Measurements from ENCODE around the gene PTPRD.

The PTPRD gene

GRCh38 chr9:9620736-9621135 is 992.1 kb downstream of the PTPRD start:
- no peaks in the 10 kb centered on the region for H3K27me3 ChIP-seq (ENCODE audit: insufficient read depth, low read length, poor library complexity, severe bottlenecking)
- H2AFZ ChIP-seq (ENCODE audit: low read length) = no peak overlapping the region
- H3K4me2 ChIP-seq (ENCODE audit: low read depth, low read length, poor library complexity, severe bottlenecking) = no peak overlapping the region
- no peak overlapping the region for H3K4me3 ChIP-seq (ENCODE audit: low read length, poor library complexity, severe bottlenecking)
- H3K9me2 ChIP-seq (replicated peaks; ENCODE audit: low read depth, low read length) = no peaks in the 10 kb centered on the region
- no peaks in the 10 kb centered on the region for H3K36me3 ChIP-seq (ENCODE audit: insufficient read depth, low read length)
- no peaks in the 10 kb centered on the region for H3F3A ChIP-seq (ENCODE audit: low read depth)
- no peak overlapping the region for H3K9ac ChIP-seq (ENCODE audit: low read depth, low read length, poor library complexity, severe bottlenecking)
- H3K9me3 ChIP-seq (ENCODE audit: insufficient read depth, low read depth, low read length) = no peaks in the 10 kb centered on the region
- TF ChIP-seq EZH2phosphoT487 (IDR thresholded peaks at IDR 0.05; ENCODE audit: borderline replicate concordance) (no peak), CTCF (conservative IDR thresholded peaks at IDR 0.05; ENCODE audit: low read length) (no peak)
- H3K79me2 ChIP-seq (ENCODE audit: insufficient read depth, low read length) = no peaks in the 10 kb centered on the region
- H4K20me1 ChIP-seq (ENCODE audit: insufficient read depth, low read length, poor library complexity, severe bottlenecking) = no peaks in the 10 kb centered on the region
- H3K4me1 ChIP-seq (ENCODE audit: insufficient read depth, low read length, poor library complexity, severe bottlenecking) = no peaks in the 10 kb centered on the region

GRCh38 chr9:9615086-9615485 is 997.7 kb downstream of the PTPRD start:
- peaks cover 4% of the 10 kb centered on the region for H3K4me1 ChIP-seq (ENCODE audit: insufficient read depth, low read length, poor library complexity, severe bottlenecking)
- H2AFZ ChIP-seq (ENCODE audit: low read length) = no peak overlapping the region
- H3K4me2 ChIP-seq (ENCODE audit: low read depth, low read length, poor library complexity, severe bottlenecking) = no peak overlapping the region
- no peak overlapping the region for H3K9ac ChIP-seq (ENCODE audit: low read depth, low read length, poor library complexity, severe bottlenecking)
- no peaks in the 10 kb centered on the region for H3K27me3 ChIP-seq (ENCODE audit: insufficient read depth, low read length, poor library complexity, severe bottlenecking)
- H3K36me3 ChIP-seq (ENCODE audit: insufficient read depth, low read length) = no peaks in the 10 kb centered on the region
- H3K9me2 ChIP-seq (replicated peaks; ENCODE audit: low read depth, low read length) = no peaks in the 10 kb centered on the region
- no peaks in the 10 kb centered on the region for H3K79me2 ChIP-seq (ENCODE audit: insufficient read depth, low read length)
- H3K9me3 ChIP-seq (ENCODE audit: insufficient read depth, low read depth, low read length) = no peaks in the 10 kb centered on the region
- H3K4me3 ChIP-seq (ENCODE audit: low read length, poor library complexity, severe bottlenecking) = no peak overlapping the region
- no peaks in the 10 kb centered on the region for H4K20me1 ChIP-seq (ENCODE audit: insufficient read depth, low read length, poor library complexity, severe bottlenecking)
- TF ChIP-seq CTCF (conservative IDR thresholded peaks at IDR 0.05; ENCODE audit: low read length) (no peak), EZH2phosphoT487 (IDR thresholded peaks at IDR 0.05; ENCODE audit: borderline replicate concordance) (no peak)
- H3F3A ChIP-seq (ENCODE audit: low read depth) = no peaks in the 10 kb centered on the region

- Histone ChIP-seq H3K79me2 (ENCODE audit: insufficient read depth, low read length) (no peaks in the 10 kb centered on the region), H3K4me2 (ENCODE audit: low read depth, low read length, poor library complexity, severe bottlenecking) (no peak overlapping the region), H3K9ac (ENCODE audit: low read depth, low read length, poor library complexity, severe bottlenecking) (no peak overlapping the region), H3K9me2 (replicated peaks; ENCODE audit: low read depth, low read length) (no peaks in the 10 kb centered on the region), H3K4me1 (ENCODE audit: insufficient read depth, low read length, poor library complexity, severe bottlenecking) (peaks cover 4% of the 10 kb centered on the region), H3F3A (ENCODE audit: low read depth) (no peaks in the 10 kb centered on the region), H3K4me3 (ENCODE audit: low read length, poor library complexity, severe bottlenecking) (no peak overlapping the region), H3K27me3 (ENCODE audit: insufficient read depth, low read length, poor library complexity, severe bottlenecking) (no peaks in the 10 kb centered on the region), H3K9me3 (ENCODE audit: insufficient read depth, low read depth, low read length) (no peaks in the 10 kb centered on the region), H4K20me1 (ENCODE audit: insufficient read depth, low read length, poor library complexity, severe bottlenecking) (no peaks in the 10 kb centered on the region), H2AFZ (ENCODE audit: low read length) (no peak overlapping the region), H3K36me3 (ENCODE audit: insufficient read depth, low read length) (no peaks in the 10 kb centered on the region)
- TF ChIP-seq CTCF (conservative IDR thresholded peaks at IDR 0.05; ENCODE audit: low read length) = no peak
- no peak for TF ChIP-seq EZH2phosphoT487 (IDR thresholded peaks at IDR 0.05; ENCODE audit: borderline replicate concordance)
These were observed 998.2 kb downstream of the PTPRD start for GRCh38 chr9:9614607-9615006.

Measured in Loucy (cell line).